ENCODE results near the gene SHC3. TPM values are rescaled to one million over a fixed set of nuclear protein-coding genes. Genes with fewer than 3 reads are reported as not detected.

Gene SHC3
- total and polyA plus RNA-seq, 4 donors, result 0.10 to 6.9 (median 1.1) TPM; not detected in 1

DNA sequence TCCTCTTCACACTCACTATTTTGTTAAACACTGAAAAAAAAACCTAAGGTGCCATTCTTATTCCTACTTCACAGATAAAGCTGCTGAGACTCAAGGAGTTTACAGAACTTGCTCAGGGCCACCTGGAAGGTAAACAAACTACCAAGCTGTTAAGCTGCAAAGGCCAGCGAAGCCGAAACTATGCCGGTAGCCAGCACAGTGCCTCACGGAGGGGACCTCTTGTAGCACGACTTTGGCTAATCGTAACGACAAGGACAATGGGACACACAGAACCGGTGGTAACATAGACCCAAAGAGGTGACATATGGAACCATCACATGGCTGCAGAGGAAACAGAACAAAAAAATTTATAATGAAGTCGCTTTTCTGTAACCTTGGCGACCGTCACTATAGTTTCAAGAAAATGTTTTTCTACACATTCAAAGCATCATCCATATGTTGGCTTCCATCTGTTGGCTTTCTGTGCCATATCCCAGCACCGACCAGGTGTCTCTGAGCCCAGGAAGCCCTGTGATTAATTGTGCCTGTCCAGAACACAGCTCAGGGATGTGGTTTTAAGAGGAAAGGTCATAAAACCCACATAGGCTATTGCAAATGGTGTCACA lies 127.1 kb downstream of the SHC3 start:
- WGBS, 2 donors, result 86 to 93% methylated on average over 12 of the region's 12 CpGs
- no peak for ATAC-seq (ENCODE audit: low FRiP score)
- Histone ChIP-seq H3K9me3 (ENCODE audit: control insufficient read depth, low read length) (no peaks in the 10 kb centered on the region), H3K4me1 (ENCODE audit: control insufficient read depth in 1 of 2, insufficient read depth in 2 of 2, low read length in 2 of 2) (no peaks in the 10 kb centered on the region), H3K27me3 (ENCODE audit: control insufficient read depth in 1 of 2, insufficient read depth in 2 of 2, low read length in 1 of 2) (no peaks in the 10 kb centered on the region), H3K27ac (ENCODE audit: low read depth in 1 of 2, low read length in 2 of 2) (no peak overlapping the region), H3K4me3 (ENCODE audit: low read length in 2 of 2) (no peak overlapping the region), H3K36me3 (ENCODE audit: control insufficient read depth in 1 of 2, insufficient read depth in 2 of 2, low read length in 1 of 2) (no peaks in the 10 kb centered on the region)
- no peak for DNase-seq
- intact Hi-C loops (cut with DNase I), result no loop called here

DNA sequence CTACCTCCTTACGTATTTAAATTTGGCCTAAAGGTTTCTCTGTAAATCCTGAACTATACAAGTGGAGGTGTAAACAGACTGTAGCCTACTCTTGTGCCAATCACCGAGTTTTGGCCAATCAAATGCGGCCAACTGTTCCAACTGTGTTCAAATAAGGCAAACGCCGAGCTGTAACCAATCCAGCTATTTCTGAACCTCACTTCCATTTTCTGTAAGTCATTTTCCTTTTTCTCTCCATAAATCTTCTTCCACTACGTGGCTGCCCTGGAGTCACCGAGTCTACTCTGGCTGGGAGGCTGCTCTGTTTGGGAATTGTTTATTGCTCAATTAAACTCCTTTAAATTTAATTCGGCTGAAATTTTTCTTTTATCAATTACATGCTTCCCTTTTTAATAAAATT lies 129.0 kb downstream of the SHC3 start:
- intact Hi-C loops (cut with DNase I), result no loop called here
- ATAC-seq (ENCODE audit: low FRiP score) (no peak), DNase-seq (no peak)
- H3K27ac ChIP-seq (ENCODE audit: low read depth in 1 of 2, low read length in 2 of 2), result no peak overlapping the region
- H3K4me1 ChIP-seq (ENCODE audit: control insufficient read depth in 1 of 2, insufficient read depth in 2 of 2, low read length in 2 of 2), result no peaks in the 10 kb centered on the region
- H3K4me3 ChIP-seq (ENCODE audit: low read length in 2 of 2), result no peak overlapping the region
- WGBS, 2 donors, result 76 to 83% methylated on average over 8 of the region's 8 CpGs
- no peaks in the 10 kb centered on the region for H3K36me3 ChIP-seq (ENCODE audit: control insufficient read depth in 1 of 2, insufficient read depth in 2 of 2, low read length in 1 of 2)
- H3K27me3 ChIP-seq (ENCODE audit: control insufficient read depth in 1 of 2, insufficient read depth in 2 of 2, low read length in 1 of 2), result no peaks in the 10 kb centered on the region
- H3K9me3 ChIP-seq (ENCODE audit: control insufficient read depth, low read length), result no peaks in the 10 kb centered on the region

DNA sequence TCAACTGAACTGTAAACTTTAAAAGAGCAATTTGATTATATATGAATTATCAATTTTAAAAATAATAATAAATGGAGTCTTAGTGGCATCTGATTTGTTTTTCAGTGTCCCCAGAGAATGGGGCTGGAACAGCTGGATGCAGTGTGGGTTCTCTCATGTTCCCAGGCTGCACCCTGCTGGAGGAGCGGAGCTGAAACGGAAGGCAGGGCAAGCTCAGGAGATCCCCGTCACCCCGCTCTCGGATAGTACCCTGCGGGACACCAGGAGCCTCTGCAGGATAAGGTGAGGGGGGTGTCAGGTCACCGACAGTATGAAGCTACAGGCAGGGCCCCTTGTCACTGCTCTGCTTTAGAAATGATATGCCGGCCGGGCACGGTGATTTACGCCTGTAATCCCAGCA lies 130.0 kb downstream of the SHC3 start:
- intact Hi-C loops (cut with DNase I), result no loop called here
- Histone ChIP-seq H3K27me3 (ENCODE audit: control insufficient read depth in 1 of 2, insufficient read depth in 2 of 2, low read length in 1 of 2) (no peaks in the 10 kb centered on the region), H3K4me1 (ENCODE audit: control insufficient read depth in 1 of 2, insufficient read depth in 2 of 2, low read length in 2 of 2) (no peaks in the 10 kb centered on the region), H3K36me3 (ENCODE audit: control insufficient read depth in 1 of 2, insufficient read depth in 2 of 2, low read length in 1 of 2) (no peaks in the 10 kb centered on the region), H3K27ac (ENCODE audit: low read depth in 1 of 2, low read length in 2 of 2) (no peak overlapping the region), H3K4me3 (ENCODE audit: low read length in 2 of 2) (no peak overlapping the region), H3K9me3 (ENCODE audit: control insufficient read depth, low read length) (no peaks in the 10 kb centered on the region)
- WGBS, 2 donors, result 87 to 92% methylated on average over 11 of the region's 11 CpGs
- no peak for DNase-seq
- ATAC-seq (ENCODE audit: low FRiP score), result peak; percentile 45

GRCh38 chr9:89047667-89048066 lies 131.0 kb downstream of the SHC3 start:
- Histone ChIP-seq H3K36me3 (ENCODE audit: control insufficient read depth in 1 of 2, insufficient read depth in 2 of 2, low read length in 1 of 2) (no peaks in the 10 kb centered on the region), H3K27me3 (ENCODE audit: control insufficient read depth in 1 of 2, insufficient read depth in 2 of 2, low read length in 1 of 2) (no peaks in the 10 kb centered on the region), H3K4me3 (ENCODE audit: low read length in 2 of 2) (no peak overlapping the region), H3K9me3 (ENCODE audit: control insufficient read depth, low read length) (no peaks in the 10 kb centered on the region), H3K27ac (ENCODE audit: low read depth in 1 of 2, low read length in 2 of 2) (no peak overlapping the region), H3K4me1 (ENCODE audit: control insufficient read depth in 1 of 2, insufficient read depth in 2 of 2, low read length in 2 of 2) (no peaks in the 10 kb centered on the region)
- ATAC-seq (ENCODE audit: low FRiP score), result no peak
- intact Hi-C loops (cut with DNase I), result no loop called here
- DNase-seq, result no peak
- WGBS, 2 donors, result 88% methylated on average over 4 of the region's 4 CpGs

DNA sequence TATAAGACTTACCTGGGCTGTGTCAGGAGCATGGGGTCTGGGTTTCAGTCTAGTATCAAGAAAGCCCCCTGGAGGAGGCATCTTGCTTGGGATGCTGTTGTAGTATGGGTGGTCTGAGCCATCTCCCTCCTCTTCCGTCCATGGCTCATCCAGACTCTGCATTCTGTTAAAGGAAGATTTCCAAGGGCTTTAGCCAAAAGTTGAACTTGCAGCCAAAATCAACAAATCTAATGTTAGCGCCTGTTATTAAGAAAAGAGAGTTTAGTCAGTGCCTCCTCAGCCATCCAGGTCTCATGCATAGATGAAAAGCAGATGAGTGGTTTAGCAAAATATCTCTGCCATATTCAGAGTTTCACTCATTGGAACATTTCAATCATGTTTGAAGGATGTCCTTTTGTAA lies 131.8 kb downstream of the SHC3 start:
- H3K9me3 ChIP-seq (ENCODE audit: control insufficient read depth, low read length), result no peaks in the 10 kb centered on the region
- H3K27me3 ChIP-seq (ENCODE audit: control insufficient read depth in 1 of 2, insufficient read depth in 2 of 2, low read length in 1 of 2), result no peaks in the 10 kb centered on the region
- H3K27ac ChIP-seq (ENCODE audit: low read depth in 1 of 2, low read length in 2 of 2), result no peak overlapping the region
- ATAC-seq (ENCODE audit: low FRiP score), result peak; percentile 54
- intact Hi-C loops (cut with DNase I), result no loop called here
- 3 to 9% methylated on average over 2 of the region's 2 CpGs for WGBS, 2 donors
- no peak for DNase-seq
- no peaks in the 10 kb centered on the region for H3K4me1 ChIP-seq (ENCODE audit: control insufficient read depth in 1 of 2, insufficient read depth in 2 of 2, low read length in 2 of 2)
- no peak overlapping the region for H3K4me3 ChIP-seq (ENCODE audit: low read length in 2 of 2)
- no peaks in the 10 kb centered on the region for H3K36me3 ChIP-seq (ENCODE audit: control insufficient read depth in 1 of 2, insufficient read depth in 2 of 2, low read length in 1 of 2)

DNA sequence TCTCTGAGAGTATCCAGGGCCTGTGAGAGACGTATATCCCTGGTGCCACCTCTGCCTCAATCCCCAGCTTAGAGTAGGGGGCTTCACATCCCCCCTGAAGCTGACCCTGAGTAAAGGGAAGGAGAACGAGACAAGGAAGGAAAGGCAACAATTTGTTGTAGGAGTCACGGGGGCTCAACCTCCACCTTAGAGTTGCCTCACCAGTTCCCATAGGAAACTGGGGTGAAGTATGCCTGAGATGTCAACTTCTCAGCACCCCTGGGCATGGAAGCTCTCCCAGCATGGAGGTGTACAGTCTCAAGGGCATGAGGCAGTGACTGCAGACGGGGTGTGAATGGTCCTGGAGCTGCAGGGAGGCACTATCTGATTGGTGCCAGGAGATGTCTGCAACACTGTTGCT lies 133.7 kb downstream of the SHC3 start:
- Histone ChIP-seq H3K36me3 (ENCODE audit: control insufficient read depth in 1 of 2, insufficient read depth in 2 of 2, low read length in 1 of 2) (no peaks in the 10 kb centered on the region), H3K4me1 (ENCODE audit: control insufficient read depth in 1 of 2, insufficient read depth in 2 of 2, low read length in 2 of 2) (no peaks in the 10 kb centered on the region), H3K4me3 (ENCODE audit: low read length in 2 of 2) (no peak overlapping the region), H3K9me3 (ENCODE audit: control insufficient read depth, low read length) (no peaks in the 10 kb centered on the region), H3K27ac (ENCODE audit: low read depth in 1 of 2, low read length in 2 of 2) (no peak overlapping the region), H3K27me3 (ENCODE audit: control insufficient read depth in 1 of 2, insufficient read depth in 2 of 2, low read length in 1 of 2) (no peaks in the 10 kb centered on the region)
- DNase-seq, result no peak
- 85 to 92% methylated on average over 4 of the region's 4 CpGs for WGBS, 2 donors
- no peak for ATAC-seq (ENCODE audit: low FRiP score)
- intact Hi-C loops (cut with DNase I), result no loop called here

GRCh38 chr9:89044104-89044503 lies 134.5 kb downstream of the SHC3 start:
- intact Hi-C loops (cut with DNase I), result no loop called here
- DNase-seq (no peak), ATAC-seq (ENCODE audit: low FRiP score) (no peak)
- no peak overlapping the region for H3K27ac ChIP-seq (ENCODE audit: low read depth in 1 of 2, low read length in 2 of 2)
- H3K4me3 ChIP-seq (ENCODE audit: low read length in 2 of 2), result no peak overlapping the region
- 90 to 93% methylated on average over 2 of the region's 2 CpGs for WGBS, 2 donors
- no peaks in the 10 kb centered on the region for H3K4me1 ChIP-seq (ENCODE audit: control insufficient read depth in 1 of 2, insufficient read depth in 2 of 2, low read length in 2 of 2)
- H3K36me3 ChIP-seq (ENCODE audit: control insufficient read depth in 1 of 2, insufficient read depth in 2 of 2, low read length in 1 of 2), result no peaks in the 10 kb centered on the region
- no peaks in the 10 kb centered on the region for H3K27me3 ChIP-seq (ENCODE audit: control insufficient read depth in 1 of 2, insufficient read depth in 2 of 2, low read length in 1 of 2)
- H3K9me3 ChIP-seq (ENCODE audit: control insufficient read depth, low read length), result no peaks in the 10 kb centered on the region

DNA sequence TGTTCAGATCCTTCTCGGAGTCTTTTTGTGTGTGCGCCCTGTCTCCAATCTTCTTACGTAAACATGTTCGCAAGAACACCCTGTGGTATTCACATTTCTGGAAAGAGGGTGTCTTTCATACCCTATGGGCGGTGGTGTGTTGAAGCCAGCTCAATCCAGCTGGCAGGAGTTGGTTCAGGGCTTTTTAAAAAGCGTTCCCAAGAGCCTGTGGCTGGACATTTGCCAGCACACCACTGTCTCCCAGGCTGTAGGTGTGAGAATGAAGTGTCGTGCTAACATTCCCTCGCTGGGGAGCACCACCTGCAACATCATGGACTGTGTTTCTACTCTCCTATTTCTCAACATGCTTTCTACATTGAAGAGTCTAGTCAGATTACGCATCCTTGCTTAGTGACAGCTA lies 135.6 kb downstream of the SHC3 start:
- H3K27ac ChIP-seq (ENCODE audit: low read depth in 1 of 2, low read length in 2 of 2), result no peak overlapping the region
- 89 to 91% methylated on average over 9 of the region's 9 CpGs for WGBS, 2 donors
- H3K4me3 ChIP-seq (ENCODE audit: low read length in 2 of 2), result no peak overlapping the region
- no peaks in the 10 kb centered on the region for H3K9me3 ChIP-seq (ENCODE audit: control insufficient read depth, low read length)
- DNase-seq (no peak), ATAC-seq (ENCODE audit: low FRiP score) (no peak)
- intact Hi-C loops (cut with DNase I), result no loop called here
- no peaks in the 10 kb centered on the region for H3K36me3 ChIP-seq (ENCODE audit: control insufficient read depth in 1 of 2, insufficient read depth in 2 of 2, low read length in 1 of 2)
- H3K27me3 ChIP-seq (ENCODE audit: control insufficient read depth in 1 of 2, insufficient read depth in 2 of 2, low read length in 1 of 2), result no peaks in the 10 kb centered on the region
- H3K4me1 ChIP-seq (ENCODE audit: control insufficient read depth in 1 of 2, insufficient read depth in 2 of 2, low read length in 2 of 2), result no peaks in the 10 kb centered on the region

GRCh38 chr9:89039664-89040063 lies 139.0 kb downstream of the SHC3 start:
- intact Hi-C loops (cut with DNase I), result no loop called here
- no peak overlapping the region for H3K4me3 ChIP-seq (ENCODE audit: low read length in 2 of 2)
- H3K27ac ChIP-seq (ENCODE audit: low read depth in 1 of 2, low read length in 2 of 2), result no peak overlapping the region
- WGBS, 2 donors, result 83 to 97% methylated on average over 2 of the region's 2 CpGs
- no peaks in the 10 kb centered on the region for H3K9me3 ChIP-seq (ENCODE audit: control insufficient read depth, low read length)
- H3K4me1 ChIP-seq (ENCODE audit: control insufficient read depth in 1 of 2, insufficient read depth in 2 of 2, low read length in 2 of 2), result no peaks in the 10 kb centered on the region
- DNase-seq (no peak), ATAC-seq (ENCODE audit: low FRiP score) (no peak)
- H3K27me3 ChIP-seq (ENCODE audit: control insufficient read depth in 1 of 2, insufficient read depth in 2 of 2, low read length in 1 of 2), result no peaks in the 10 kb centered on the region
- no peaks in the 10 kb centered on the region for H3K36me3 ChIP-seq (ENCODE audit: control insufficient read depth in 1 of 2, insufficient read depth in 2 of 2, low read length in 1 of 2)

Measured in aorta (tissue), 5 donors.